Gastrocnemius medialis (tissue), 4 donors: ENCODE results near the gene DMXL1. TPM values are rescaled to one million over a fixed set of nuclear protein-coding genes. Genes with fewer than 3 reads are reported as not detected.

Source experiments
- ATAC-seq, 2 donors: fragments of 150-250 bp; one replicate each; pipeline ENCODE4 v1.9.1; 2016
- DNase-seq, 2 donors: peaks; one replicate each; pipeline ENCODE4 v3.0.0-alpha.2; 2019
- H3K27ac ChIP-seq, 4 donors: fragments of 200-600 bp; sonication (generic); 1 replicate in 1 of 4; 2 replicates in 3 of 4; pipeline ENCODE4 v1.5.1; 2016 to 2018; ENCODE audit warnings: mild to moderate bottlenecking in 2 of 4, moderate library complexity in 1 of 4
- H3K27me3 ChIP-seq, 3 donors: fragments of 200-600 bp; sonication (generic) in 2 of 3; 1 replicate in 1 of 3; 2 replicates in 2 of 3; pipeline versions ENCODE4 v1.5.1 to v1.6.0; 2016 to 2019; ENCODE audit warnings: mild to moderate bottlenecking in 1 of 3, moderate library complexity in 1 of 3
- H3K36me3 ChIP-seq, 2 donors: fragments of 200-600 bp; sonication (generic) in 1 of 2; one replicate each; pipeline ENCODE4 v1.5.1; 2017 to 2018
- H3K4me1 ChIP-seq, 2 donors: fragments of 200-600 bp; sonication (generic) in 1 of 2; one replicate each; pipeline ENCODE4 v1.5.1; 2016 to 2017; ENCODE audit warnings: mild to moderate bottlenecking in 2 of 2
- H3K4me3 ChIP-seq, 4 donors: fragments of 200-600 bp; sonication (generic) in 3 of 4; 1 replicate in 1 of 4; 2 replicates in 3 of 4; pipeline ENCODE4 v1.5.1; 2016 to 2019; ENCODE audit warnings: mild to moderate bottlenecking in 2 of 4
- H3K9me3 ChIP-seq, 3 donors: fragments of 200-600 bp; sonication (generic) in 2 of 3; 1 replicate in 1 of 3; 2 replicates in 2 of 3; pipeline ENCODE4 v1.5.1; 2016 to 2019
- CTCF ChIP-seq, 5 experiments: fragments of 450-650 bp in 3 of 5; fragments of 200-600 bp in 2 of 5; sonication (generic) in 2 of 5; IDR thresholded peaks in 4 of 5; conservative IDR thresholded peaks in 1 of 5; 1 replicate in 4 of 5; 2 replicates in 1 of 5; pipeline ENCODE4 v1.5.1; 2016 to 2019; ENCODE audit warnings: antibody characterized with exemption in 5 of 5, mild to moderate bottlenecking in 3 of 5, moderate library complexity in 3 of 5
- POLR2A ChIP-seq, 2 donors: fragments of 450-650 bp; IDR thresholded peaks; one replicate each; pipeline ENCODE4 v1.6.1; 2017; ENCODE audit warnings: antibody characterized with exemption in 2 of 2, mild to moderate bottlenecking in 2 of 2, moderate library complexity in 2 of 2
- in situ Hi-C, 4 donors: fragments of 200-750 bp; cut with MboI; loops; one replicate each; pipeline versions ENCODE4 v1.15.0 to v1.8.0; 2017; ENCODE audit warnings: low sequenced_read_pairs in 4 of 4
- intact Hi-C: fragments of 100-400 bp; cut with DNase I; formaldehyde crosslinking; loops from one replicate; pipeline ENCODE4 v1.15.1; 2023; ENCODE audit warnings: low total_unique reads
- total RNA-seq, 4 donors: library from RNA; depleted of rRNA; stranded (reverse); fragments of >200 nt; gene quantifications; one replicate each; pipeline versions ENCODE4 v1.1.0 to v1.2.3, GENCODE V29; 2016

DMXL1 gene
- total RNA-seq, 4 donors from 2014 or later = 17.8 to 31.1 (median 24.3) TPM

- Histone ChIP-seq H3K27ac (no peak overlapping the region), H3K4me3 (no peak overlapping the region), H3K9me3 (no peaks in the 10 kb centered on the region), H3K36me3 (no peaks in the 10 kb centered on the region), H3K4me1 (no peaks in the 10 kb centered on the region), H3K27me3 (no peaks in the 10 kb centered on the region)
- no peak for TF ChIP-seq CTCF (IDR thresholded peaks at IDR 0.05 in 4 of 5, conservative IDR thresholded peaks at IDR 0.05 in 1 of 5)
- no peak for TF ChIP-seq POLR2A (IDR thresholded peaks at IDR 0.05)
- no peak for DNase-seq
- in situ Hi-C loops = no loop called here
- ATAC-seq = no peak
- intact Hi-C loops = no loop called here
Observed at GRCh38 chr5:119059740-119060255, 11.1 kb upstream of the DMXL1 start.

GRCh38 chr5:119063579-119064379 lies 7.1 kb upstream of the DMXL1 start:
- intact Hi-C loops = no loop called here
- in situ Hi-C loops = no loop called here

GRCh38 chr5:119067450-119067849 lies 3.4 kb upstream of the DMXL1 start:
- intact Hi-C loops = no loop called here
- in situ Hi-C loops = no loop called here
- H3K9me3 ChIP-seq = no peaks in the 10 kb centered on the region

More at GRCh38 chr5:119063579-119064379, 7.1 kb upstream of the DMXL1 start:
- Histone ChIP-seq H3K36me3 (no peaks in the 10 kb centered on the region), H3K27ac (no peak overlapping the region), H3K4me1 (no peaks in the 10 kb centered on the region), H3K4me3 (no peak overlapping the region), H3K27me3 (no peaks in the 10 kb centered on the region), H3K9me3 (no peaks in the 10 kb centered on the region)
- TF ChIP-seq CTCF (IDR thresholded peaks at IDR 0.05 in 4 of 5, conservative IDR thresholded peaks at IDR 0.05 in 1 of 5) (no peak), POLR2A (IDR thresholded peaks at IDR 0.05) (no peak)
- no peak for ATAC-seq
- DNase-seq = no peak

GRCh38 chr5:119070578-119070827 lies 384 bp upstream of the DMXL1 start:
- ATAC-seq (peak; percentile 83 to 85), DNase-seq (no peak)
- Histone ChIP-seq H3K36me3 (no peaks in the 10 kb centered on the region), H3K9me3 (no peaks in the 10 kb centered on the region), H3K27me3 (no peaks in the 10 kb centered on the region), H3K4me1 (peaks cover 20 to 27% of the 10 kb centered on the region in 2 donors), H3K4me3 (peak overlapping the region; percentile 73 to 91 (median 88)), H3K27ac (peak overlapping the region; percentile 91 to 99 (median 96))
- intact Hi-C loops = loop anchor here (1.0 to 2.0 kb wide), 2 partner anchors 198 to 382 kb away; partner anchors contain the start of gene HSD17B4
- in situ Hi-C loops = no loop called here
- no peak for TF ChIP-seq CTCF (IDR thresholded peaks at IDR 0.05 in 4 of 5, conservative IDR thresholded peaks at IDR 0.05 in 1 of 5)
- TF ChIP-seq POLR2A (IDR thresholded peaks at IDR 0.05) = no peak

More at GRCh38 chr5:119067450-119067849, 3.4 kb upstream of the DMXL1 start:
- Histone ChIP-seq H3K36me3 (no peaks in the 10 kb centered on the region), H3K27me3 (no peaks in the 10 kb centered on the region), H3K4me3 (no peak overlapping the region), H3K4me1 (peaks cover 5 to 12% of the 10 kb centered on the region in 2 donors), H3K27ac (no peak overlapping the region)
- ATAC-seq (no peak), DNase-seq (no peak)
- TF ChIP-seq POLR2A (IDR thresholded peaks at IDR 0.05) (no peak), CTCF (IDR thresholded peaks at IDR 0.05 in 4 of 5, conservative IDR thresholded peaks at IDR 0.05 in 1 of 5) (no peak)
